Measurements from ENCODE around the gene P3R3URF. TPM values are rescaled to one million over a fixed set of nuclear protein-coding genes. Genes with fewer than 3 reads are reported as not detected.

The P3R3URF gene
- total and polyA plus RNA-seq, 8 donors, result not detected

DNA sequence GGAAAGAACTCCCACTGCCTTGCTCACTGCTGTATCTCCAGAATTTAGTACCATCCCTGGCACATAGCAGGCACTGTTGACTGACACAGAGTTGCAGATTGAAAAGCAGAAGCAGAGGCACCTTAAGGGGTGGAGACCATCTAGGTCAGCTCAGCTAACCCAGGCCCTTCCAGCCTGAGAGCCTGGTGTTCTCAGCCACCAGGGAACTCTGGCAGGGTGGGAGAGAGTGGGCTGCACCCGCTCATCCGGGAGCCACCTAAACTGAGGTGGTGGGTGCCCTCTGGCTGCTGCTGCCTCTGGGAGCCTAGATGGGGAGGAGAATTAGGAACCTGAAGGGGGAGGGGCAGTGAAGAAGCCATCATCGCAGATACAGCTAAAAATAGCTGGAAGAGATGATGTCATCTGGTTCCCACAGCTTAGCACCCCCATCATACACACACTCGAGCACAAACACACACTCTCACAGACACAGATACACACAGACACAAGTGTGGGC is 2.9 kb downstream of the P3R3URF start:
- H3K27ac ChIP-seq, result peak overlapping the region in 1 of 2 donors; percentile 75
- TF ChIP-seq CTCF (IDR thresholded peaks at IDR 0.05), result no peak
- peaks cover 15 to 55% of the 10 kb centered on the region in 2 donors for H3K4me1 ChIP-seq
- no peak overlapping the region for H3K4me3 ChIP-seq
- ATAC-seq (no peak), DNase-seq (no peak)
- intact Hi-C loops (cut with DNase I), result no loop called here
- no peaks in the 10 kb centered on the region for H3K36me3 ChIP-seq
- H3K9me3 ChIP-seq, result no peaks in the 10 kb centered on the region
- no peaks in the 10 kb centered on the region for H3K27me3 ChIP-seq

GRCh38 chr1:46172321-46172720 is 4.0 kb downstream of the P3R3URF start:
- Histone ChIP-seq H3K27ac (peak overlapping the region in 1 of 2 donors; percentile 74), H3K9me3 (no peaks in the 10 kb centered on the region), H3K4me1 (peaks cover 15 to 66% of the 10 kb centered on the region in 2 donors), H3K4me3 (no peak overlapping the region), H3K27me3 (peaks cover 0 to 9% of the 10 kb centered on the region in 2 donors), H3K36me3 (no peaks in the 10 kb centered on the region)
- ATAC-seq, result no peak
- intact Hi-C loops (cut with DNase I), result no loop called here
- no peak for TF ChIP-seq CTCF (IDR thresholded peaks at IDR 0.05)
- DNase-seq, result no peak

DNA sequence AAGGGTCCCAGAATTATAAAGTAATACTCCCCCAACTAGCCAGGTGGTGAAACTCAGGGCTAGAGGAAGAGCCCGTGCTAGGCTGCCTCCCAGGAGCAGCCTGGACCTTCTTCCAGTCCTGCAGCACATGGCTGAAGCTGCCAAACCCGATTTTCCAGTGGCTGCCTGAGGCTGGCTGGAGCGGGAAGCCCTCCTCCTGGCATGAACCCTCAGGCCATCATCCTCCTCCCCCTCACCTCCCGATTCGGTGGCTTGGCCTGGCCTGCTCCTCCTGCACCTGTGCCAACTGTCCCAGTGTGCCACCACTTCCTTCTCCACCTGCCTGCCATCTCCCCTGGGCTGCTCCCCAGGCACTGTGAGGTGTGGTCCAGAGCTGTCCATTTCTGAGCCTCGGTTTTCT is 4.4 kb downstream of the P3R3URF start:
- Histone ChIP-seq H3K27ac (peak overlapping the region in 1 of 2 donors; percentile 74), H3K4me1 (peaks cover 16 to 71% of the 10 kb centered on the region in 2 donors), H3K27me3 (peaks cover 0 to 13% of the 10 kb centered on the region in 2 donors), H3K9me3 (no peaks in the 10 kb centered on the region), H3K4me3 (no peak overlapping the region), H3K36me3 (no peaks in the 10 kb centered on the region)
- ATAC-seq (peak; percentile 65), DNase-seq (peak in 2 of 4 donors; percentile 76 to 80)
- intact Hi-C loops (cut with DNase I), result no loop called here
- no peak for TF ChIP-seq CTCF (IDR thresholded peaks at IDR 0.05)

- Histone ChIP-seq H3K4me3 (no peak overlapping the region), H3K27ac (peak overlapping the region in 1 of 2 donors; percentile 74), H3K9me3 (no peaks in the 10 kb centered on the region), H3K27me3 (peaks cover 0 to 18% of the 10 kb centered on the region in 2 donors), H3K4me1 (peaks cover 21 to 76% of the 10 kb centered on the region in 2 donors), H3K36me3 (no peaks in the 10 kb centered on the region)
- ATAC-seq, result no peak
- intact Hi-C loops (cut with DNase I), result no loop called here
- TF ChIP-seq CTCF (IDR thresholded peaks at IDR 0.05), result no peak
- DNase-seq, result no peak
Measured at GRCh38 chr1:46171351-46171750, 4.9 kb downstream of the P3R3URF start.

DNA sequence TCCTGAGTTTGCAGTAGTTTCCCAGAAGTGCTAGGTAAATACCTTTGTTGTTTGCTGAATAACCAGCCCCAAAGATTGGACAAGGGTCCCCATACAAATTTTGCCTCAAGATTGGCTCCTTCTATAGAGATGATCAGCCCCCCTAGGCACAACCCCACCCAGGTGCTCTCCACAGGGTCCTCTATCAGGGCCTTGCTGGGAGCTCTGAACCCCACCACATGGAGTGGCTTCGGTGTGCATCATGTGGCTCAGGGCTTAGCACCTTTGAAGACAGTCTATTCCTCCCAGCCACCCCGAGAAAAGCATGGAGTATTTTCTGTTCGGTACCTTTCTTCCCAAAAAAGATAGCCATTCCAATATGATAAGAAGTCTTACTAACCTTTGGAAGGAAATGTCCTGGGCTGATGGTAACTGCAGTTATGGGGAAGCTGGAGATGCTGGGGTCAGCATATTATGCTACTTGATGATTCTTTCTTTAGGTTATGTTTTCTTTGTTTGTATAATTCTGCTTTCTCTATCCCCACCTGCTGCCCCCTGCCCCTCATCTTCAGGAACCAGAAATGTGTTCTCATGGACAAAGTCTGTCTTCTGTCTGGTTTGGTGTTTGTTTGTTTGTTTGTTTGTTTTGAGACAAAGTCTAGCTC is 6.4 kb downstream of the P3R3URF start:
- TF ChIP-seq CTCF (IDR thresholded peaks at IDR 0.05), result no peak
- DNase-seq (no peak), ATAC-seq (no peak)
- H3K27me3 ChIP-seq, result peaks cover 0 to 21% of the 10 kb centered on the region in 2 donors
- H3K4me1 ChIP-seq, result peaks cover 22 to 82% of the 10 kb centered on the region in 2 donors
- peak overlapping the region in 1 of 2 donors; percentile 13 for H3K27ac ChIP-seq
- intact Hi-C loops (cut with DNase I), result no loop called here
- H3K9me3 ChIP-seq, result no peaks in the 10 kb centered on the region
- no peak overlapping the region for H3K4me3 ChIP-seq
- H3K36me3 ChIP-seq, result no peaks in the 10 kb centered on the region

Data from left lung (tissue), 10 donors.